GM19023 (cell line): ENCODE results near the gene DNAJC25.

Source experiments
- ATAC-seq: cut with Tn5 transposase; IDR thresholded peaks from one replicate; pipeline ENCODE4 v1.9.1; 2021; ENCODE audit warnings: mild to moderate bottlenecking, moderate library complexity; ENCODE audit not compliant: unreplicated experiment

DNAJC25 gene

GRCh38 chr9:111627260-111627963 is 3.7 kb upstream of the DNAJC25 start:
- no peak for ATAC-seq

- ATAC-seq, result no peak
Observed at GRCh38 chr9:111628411-111628810, 2.7 kb upstream of the DNAJC25 start.

GRCh38 chr9:111630182-111630963 is 761 bp upstream of the DNAJC25 start:
- ATAC-seq, result peak; percentile 20

- no peak for ATAC-seq
Observed at GRCh38 chr9:111630964-111631213, 245 bp upstream of the DNAJC25 start.

GRCh38 chr9:111632060-111632459 is 926 bp downstream of the DNAJC25 start:
- ATAC-seq, result no peak

- ATAC-seq, result no peak
Observed at GRCh38 chr9:111632695-111633388, 1.7 kb downstream of the DNAJC25 start.

GRCh38 chr9:111633389-111633736 is 2.2 kb downstream of the DNAJC25 start:
- no peak for ATAC-seq

GRCh38 chr9:111634860-111635259 is 3.7 kb downstream of the DNAJC25 start:
- no peak for ATAC-seq

GRCh38 chr9:111637421-111637950 is 6.4 kb downstream of the DNAJC25 start:
- ATAC-seq, result no peak

- ATAC-seq, result no peak
Observed at GRCh38 chr9:111644195-111644772, 13.2 kb downstream of the DNAJC25 start.

GRCh38 chr9:111645806-111646205 is 14.7 kb downstream of the DNAJC25 start:
- no peak for ATAC-seq

GRCh38 chr9:111646417-111646816 is 15.3 kb downstream of the DNAJC25 start:
- ATAC-seq, result no peak

- no peak for ATAC-seq
Observed at GRCh38 chr9:111648066-111648465, 16.9 kb downstream of the DNAJC25 start.

- no peak for ATAC-seq
Observed at GRCh38 chr9:111649016-111649415, 17.9 kb downstream of the DNAJC25 start.

- no peak for ATAC-seq
Observed at GRCh38 chr9:111657051-111657450, 25.9 kb downstream of the DNAJC25 start.

GRCh38 chr9:111658943-111659342 is 27.8 kb downstream of the DNAJC25 start:
- ATAC-seq, result no peak

GRCh38 chr9:111659691-111660090 is 28.6 kb downstream of the DNAJC25 start:
- no peak for ATAC-seq

GRCh38 chr9:111661150-111661801 is 30.1 kb downstream of the DNAJC25 start, which contains the start of gene GNG10:
TSS of gene GNG10 (plus strand) at chr9:111661605. CDS start at chr9:111661635, 30 bp downstream.
- ATAC-seq, result peak; percentile 87

- ATAC-seq, result peak; percentile 37
Observed at GRCh38 chr9:111661802-111662521, 30.8 kb downstream of the DNAJC25 start.
